HepG2 (cell line): ENCODE results near the gene MRNIP. TPM values are rescaled to one million over a fixed set of nuclear protein-coding genes. Genes with fewer than 3 reads are reported as not detected.
A peak's percentile ranks its signal among the peaks of the same experiment; 100 is the strongest.

ENCODE experiments used
- ATF5 ChIP-seq: sonication (generic); formaldehyde crosslinking; IDR thresholded peaks from 2 replicates; pipeline ENCODE4 v1.4.0; 2020; ENCODE audit warnings: mild to moderate bottlenecking, low read depth, missing genetic modification reagents
- CEBPZ ChIP-seq: IDR thresholded peaks from 2 replicates; pipeline ENCODE4 v1.6.1; 2012; ENCODE audit warnings: low read length, improper control_type of control experiment
- CTCF ChIP-seq: sonication (generic); formaldehyde crosslinking; IDR thresholded peaks from 2 replicates; pipeline ENCODE4 v1.5.0; 2020; ENCODE audit warnings: mild to moderate bottlenecking, missing genetic modification reagents, moderate library complexity
- FOXA1 ChIP-seq, 2 experiments: fragments of 450-650 bp in 1 of 2; sonication (generic) in 1 of 2; formaldehyde crosslinking in 1 of 2; IDR thresholded peaks; 2 replicates each; pipeline versions ENCODE4 v1.4.0 to v1.6.1; 2016 to 2020; ENCODE audit warnings: missing genetic modification reagents in 1 of 2
- MYNN ChIP-seq: sonication (generic); formaldehyde crosslinking; IDR thresholded peaks from 2 replicates; pipeline ENCODE4 v1.4.0; 2020; ENCODE audit warnings: mild to moderate bottlenecking, low read depth, missing genetic modification reagents
- NFAT5 ChIP-seq: sonication (generic); formaldehyde crosslinking; IDR thresholded peaks from 2 replicates; pipeline ENCODE4 v1.4.0; 2020; ENCODE audit warnings: missing genetic modification reagents
- POGK ChIP-seq: sonication (generic); formaldehyde crosslinking; conservative IDR thresholded peaks from 2 replicates; pipeline ENCODE4 v1.8.0; 2022; ENCODE audit warnings: mild to moderate bottlenecking, moderate library complexity, missing genetic modification reagents
- RBFOX2 ChIP-seq: fragments of 200-400 bp; formaldehyde crosslinking; IDR thresholded peaks from 2 replicates; pipeline ENCODE4 v1.6.1; 2017; ENCODE audit warnings: low read depth, mild to moderate bottlenecking, low read length
- RNF2 ChIP-seq: fragments of 450-650 bp; conservative IDR thresholded peaks from 2 replicates; pipeline ENCODE4 v1.6.1; 2016; ENCODE audit warnings: low read depth
- STAT5B ChIP-seq: sonication (generic); formaldehyde crosslinking; IDR thresholded peaks from 2 replicates; pipeline ENCODE4 v1.4.0; 2020; ENCODE audit warnings: missing genetic modification reagents
- ZNF501 ChIP-seq: sonication (generic); formaldehyde crosslinking; IDR thresholded peaks from 2 replicates; pipeline ENCODE4 v1.5.1; 2020; ENCODE audit warnings: mild to moderate bottlenecking, moderate library complexity, missing genetic modification reagents
- ZNF512 ChIP-seq: sonication (generic); formaldehyde crosslinking; IDR thresholded peaks from 2 replicates; pipeline ENCODE4 v1.4.0; 2020; ENCODE audit warnings: mild to moderate bottlenecking, missing genetic modification reagents
- polyA plus RNA-seq, 8 experiments: library from polyadenylated mRNA; depleted of rRNA in 3 of 8; stranded (reverse) in 7 of 8; unstranded in 1 of 8; fragments of >200 nt; fragmentation: Illumina TruSeq in 4 of 8; extraction: Trizol in 4 of 8; gene quantifications; 2 replicates each; pipeline versions ENCODE4 v1.2.1 to v1.2.3, GENCODE V29; 2011 to 2016; ENCODE audit warnings: low read depth in 4 of 8, missing spikeins in 1 of 8, mixed read lengths in 1 of 8; ENCODE audit not compliant: insufficient read depth in 1 of 8
- total RNA-seq, 5 experiments: library from RNA; depleted of rRNA; stranded (reverse); fragments of >200 nt; fragmentation: Illumina TruSeq; extraction: Trizol; gene quantifications; 2 replicates each; pipeline ENCODE4 v1.2.3, GENCODE V29; 2016; ENCODE audit warnings: low read depth in 1 of 5

Gene MRNIP
- total and polyA plus RNA-seq, 2 of the 13 experiments (the other 11 are each of a cell fraction or from before 2014, with no cell fraction given): 15.5 to 34.1 TPM

- no peak for TF ChIP-seq CEBPZ
- peak; percentile 35; the same call in 1 of the 2 replicates for TF ChIP-seq CTCF (CRISPR knock-in tag)
- no peak for TF ChIP-seq ZNF501 (CRISPR knock-in tag)
- TF ChIP-seq NFAT5 (CRISPR knock-in tag): no peak
- TF ChIP-seq MYNN (CRISPR knock-in tag): no peak
- TF ChIP-seq ATF5 (CRISPR knock-in tag): no peak
- TF ChIP-seq FOXA1 (IDR thresholded peaks at IDR 0.05): no peak
- no peak for TF ChIP-seq FOXA1 (CRISPR knock-in tag; IDR thresholded peaks at IDR 0.05)
- TF ChIP-seq ZNF512: no peak
- TF ChIP-seq POGK (CRISPR knock-in tag): no peak
- peak; percentile 60 for TF ChIP-seq RBFOX2
- TF ChIP-seq STAT5B (CRISPR knock-in tag): no peak
- TF ChIP-seq RNF2: no peak
Measured at GRCh38 chr5:179836225-179837019, 22.2 kb downstream of the MRNIP start (continued).
